OCI-LY7 (cell line): ENCODE results near the gene EXO1.

ENCODE experiments used
- EZH2phosphoT487 ChIP-seq: fragments of 200-600 bp; sonication (generic); IDR thresholded peaks from 2 replicates; pipeline ENCODE4 v1.6.1; 2018; ENCODE audit warnings: low read depth, borderline replicate concordance, mild to moderate bottlenecking, mixed run types, antibody characterized with exemption, low read length, moderate library complexity, mixed read lengths
- TF ChIP-seq, protein P1 (sequence below): fragments of 200-600 bp; sonication (generic); conservative IDR thresholded peaks from 2 replicates; pipeline ENCODE4 v1.5.1; 2014; ENCODE audit warnings: mild to moderate bottlenecking, antibody characterized with exemption, low read length, moderate library complexity, mixed read lengths

DNA sequence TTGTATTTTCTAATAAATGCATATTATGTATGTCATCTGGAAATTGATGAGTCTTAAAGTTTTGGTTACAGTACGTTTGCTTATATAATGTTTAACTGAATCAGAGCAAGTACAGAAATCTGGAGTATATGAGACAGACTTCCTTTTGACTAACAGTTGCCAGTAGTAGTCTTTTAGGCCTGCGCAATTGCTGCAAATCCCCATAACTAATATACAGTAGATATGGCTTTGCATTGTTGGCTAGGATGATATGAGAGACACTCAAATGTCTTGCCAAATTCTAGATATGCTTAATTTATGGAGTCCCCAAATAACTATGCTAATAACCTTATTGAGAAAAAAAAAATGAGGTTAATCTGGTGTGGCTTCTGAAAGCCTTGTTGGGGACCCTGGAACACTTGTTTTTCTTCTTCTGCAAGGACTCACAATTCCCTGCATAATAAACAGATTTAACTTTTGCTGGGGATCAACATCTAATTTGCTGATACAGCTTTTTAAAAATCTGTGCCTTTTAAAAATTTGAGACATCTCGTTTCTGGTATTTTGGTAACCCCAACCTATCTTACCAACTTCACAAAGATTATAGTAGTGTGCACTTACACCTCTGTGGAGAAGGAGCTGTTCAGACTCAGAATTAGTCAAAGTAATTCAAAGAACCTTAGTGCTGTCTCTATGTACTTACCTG lies 22.9 kb downstream of the EXO1 start:
- TF ChIP-seq, protein P1, sequence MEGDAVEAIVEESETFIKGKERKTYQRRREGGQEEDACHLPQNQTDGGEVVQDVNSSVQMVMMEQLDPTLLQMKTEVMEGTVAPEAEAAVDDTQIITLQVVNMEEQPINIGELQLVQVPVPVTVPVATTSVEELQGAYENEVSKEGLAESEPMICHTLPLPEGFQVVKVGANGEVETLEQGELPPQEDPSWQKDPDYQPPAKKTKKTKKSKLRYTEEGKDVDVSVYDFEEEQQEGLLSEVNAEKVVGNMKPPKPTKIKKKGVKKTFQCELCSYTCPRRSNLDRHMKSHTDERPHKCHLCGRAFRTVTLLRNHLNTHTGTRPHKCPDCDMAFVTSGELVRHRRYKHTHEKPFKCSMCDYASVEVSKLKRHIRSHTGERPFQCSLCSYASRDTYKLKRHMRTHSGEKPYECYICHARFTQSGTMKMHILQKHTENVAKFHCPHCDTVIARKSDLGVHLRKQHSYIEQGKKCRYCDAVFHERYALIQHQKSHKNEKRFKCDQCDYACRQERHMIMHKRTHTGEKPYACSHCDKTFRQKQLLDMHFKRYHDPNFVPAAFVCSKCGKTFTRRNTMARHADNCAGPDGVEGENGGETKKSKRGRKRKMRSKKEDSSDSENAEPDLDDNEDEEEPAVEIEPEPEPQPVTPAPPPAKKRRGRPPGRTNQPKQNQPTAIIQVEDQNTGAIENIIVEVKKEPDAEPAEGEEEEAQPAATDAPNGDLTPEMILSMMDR = no peak
- TF ChIP-seq EZH2phosphoT487 = no peak
